Skeletal muscle tissue (tissue), 4 donors: Measurements from ENCODE around the gene NCDN. TPM values are rescaled to one million over a fixed set of nuclear protein-coding genes. Genes with fewer than 3 reads are reported as not detected.

ENCODE experiments used
- H3K27ac ChIP-seq: one replicate; pipeline ENCODE4 v1.7.0; 2013; ENCODE audit warnings: mild to moderate bottlenecking, low read depth, low read length, inconsistent platforms
- H3K27me3 ChIP-seq, 3 donors: one replicate each; pipeline ENCODE4 v1.7.0; 2013; ENCODE audit warnings: low read length in 3 of 3; ENCODE audit not compliant: control insufficient read depth in 3 of 3, insufficient read depth in 3 of 3
- H3K36me3 ChIP-seq, 3 donors: one replicate each; pipeline ENCODE4 v1.7.0; 2013; ENCODE audit warnings: low read length in 3 of 3; ENCODE audit not compliant: control insufficient read depth in 3 of 3, insufficient read depth in 3 of 3
- H3K4me1 ChIP-seq, 3 donors: one replicate each; pipeline ENCODE4 v1.7.0; 2013; ENCODE audit warnings: low read length in 3 of 3, mild to moderate bottlenecking in 3 of 3; ENCODE audit not compliant: control insufficient read depth in 3 of 3, insufficient read depth in 3 of 3
- H3K4me3 ChIP-seq, 3 donors: one replicate each; pipeline ENCODE4 v1.7.0; 2013; ENCODE audit warnings: low read length in 3 of 3
- H3K9ac ChIP-seq, 3 donors: one replicate each; pipeline ENCODE4 v1.7.0; 2013; ENCODE audit warnings: low read length in 3 of 3, mild to moderate bottlenecking in 3 of 3, moderate library complexity in 2 of 3, low read depth in 1 of 3
- H3K9me3 ChIP-seq, 3 donors: one replicate each; pipeline ENCODE4 v1.7.0; 2013; ENCODE audit warnings: low read length in 3 of 3; ENCODE audit not compliant: control insufficient read depth in 3 of 3
- total RNA-seq: library from RNA; depleted of rRNA; stranded (reverse); fragments of >200 nt; gene quantifications from one replicate; pipeline ENCODE4 v1.2.3, GENCODE V29; 2014
- donor health status: Osteomylitis.

Gene NCDN
- total RNA-seq, 1 donor from 2014 or later = 5.7 TPM

GRCh38 chr1:35560256-35561225 is 2.9 kb downstream of the NCDN start:
- Histone ChIP-seq H3K27me3 (no peaks in the 10 kb centered on the region), H3K9me3 (no peaks in the 10 kb centered on the region), H3K4me1 (peaks cover 38 to 54% (median 42%) of the 10 kb centered on the region in 3 donors), H3K36me3 (peaks cover 13 to 20% (median 19%) of the 10 kb centered on the region in 3 donors), H3K27ac (no peak overlapping the region), H3K4me3 (peak overlapping the region; percentile 43 to 59 (median 58)), H3K9ac (peak overlapping the region in 1 of 3 donors; percentile 74)

- Histone ChIP-seq H3K27ac (no peak overlapping the region), H3K9ac (peak overlapping the region in 1 of 3 donors; percentile 74), H3K36me3 (peaks cover 16 to 21% (median 20%) of the 10 kb centered on the region in 3 donors), H3K27me3 (no peaks in the 10 kb centered on the region), H3K4me3 (peak overlapping the region; percentile 43 to 59 (median 58)), H3K4me1 (peaks cover 30 to 45% (median 35%) of the 10 kb centered on the region in 3 donors), H3K9me3 (no peaks in the 10 kb centered on the region)
Observed at GRCh38 chr1:35561297-35561971, 3.8 kb downstream of the NCDN start.

GRCh38 chr1:35561972-35562680 is 4.5 kb downstream of the NCDN start:
- Histone ChIP-seq H3K27ac (no peak overlapping the region), H3K36me3 (peaks cover 20 to 24% (median 21%) of the 10 kb centered on the region in 3 donors), H3K4me3 (no peak overlapping the region), H3K27me3 (no peaks in the 10 kb centered on the region), H3K9me3 (no peaks in the 10 kb centered on the region), H3K4me1 (peaks cover 26 to 40% (median 37%) of the 10 kb centered on the region in 3 donors), H3K9ac (no peak overlapping the region)

GRCh38 chr1:35563166-35563565 is 5.6 kb downstream of the NCDN start:
- Histone ChIP-seq H3K9ac (no peak overlapping the region), H3K4me3 (no peak overlapping the region), H3K27ac (no peak overlapping the region), H3K27me3 (peaks cover 0 to 4% (median 0%) of the 10 kb centered on the region in 3 donors), H3K9me3 (no peaks in the 10 kb centered on the region), H3K4me1 (peaks cover 25 to 39% (median 37%) of the 10 kb centered on the region in 3 donors), H3K36me3 (peaks cover 20 to 24% (median 21%) of the 10 kb centered on the region in 3 donors)

- Histone ChIP-seq H3K27me3 (peaks cover 0 to 10% (median 5%) of the 10 kb centered on the region in 3 donors), H3K4me1 (peaks cover 19 to 37% (median 35%) of the 10 kb centered on the region in 3 donors), H3K9me3 (no peaks in the 10 kb centered on the region), H3K36me3 (peaks cover 20 to 24% (median 21%) of the 10 kb centered on the region in 3 donors), H3K9ac (no peak overlapping the region), H3K27ac (no peak overlapping the region), H3K4me3 (no peak overlapping the region)
Observed at GRCh38 chr1:35564037-35564883, 6.7 kb downstream of the NCDN start.

- no peak overlapping the region for H3K4me3 ChIP-seq
- H3K9me3 ChIP-seq = no peaks in the 10 kb centered on the region
- H3K27ac ChIP-seq = no peak overlapping the region
- H3K27me3 ChIP-seq = peaks cover 5 to 15% (median 7%) of the 10 kb centered on the region in 3 donors
- H3K36me3 ChIP-seq = peaks cover 20 to 24% (median 21%) of the 10 kb centered on the region in 3 donors
- peaks cover 19 to 36% (median 31%) of the 10 kb centered on the region in 3 donors for H3K4me1 ChIP-seq
- no peak overlapping the region for H3K9ac ChIP-seq
Observed at GRCh38 chr1:35564884-35565741, 7.5 kb downstream of the NCDN start.

- no peak overlapping the region for H3K4me3 ChIP-seq
- H3K4me1 ChIP-seq = peaks cover 14 to 30% (median 24%) of the 10 kb centered on the region in 3 donors
- no peak overlapping the region for H3K27ac ChIP-seq
- H3K9me3 ChIP-seq = no peaks in the 10 kb centered on the region
- H3K36me3 ChIP-seq = peaks cover 20 to 24% (median 21%) of the 10 kb centered on the region in 3 donors
- peaks cover 11 to 18% (median 12%) of the 10 kb centered on the region in 3 donors for H3K27me3 ChIP-seq
- no peak overlapping the region for H3K9ac ChIP-seq
Observed at GRCh38 chr1:35565742-35566133, 8.1 kb downstream of the NCDN start.

- peaks cover 3 to 18% (median 17%) of the 10 kb centered on the region in 3 donors for H3K4me1 ChIP-seq
- peak overlapping the region in 2 of 3 donors; percentile 36 to 40 for H3K9ac ChIP-seq
- H3K27me3 ChIP-seq = peaks cover 28 to 39% (median 30%) of the 10 kb centered on the region in 3 donors
- H3K27ac ChIP-seq = no peak overlapping the region
- no peak overlapping the region for H3K4me3 ChIP-seq
- H3K36me3 ChIP-seq = peaks cover 11 to 20% (median 16%) of the 10 kb centered on the region in 3 donors
- H3K9me3 ChIP-seq = no peaks in the 10 kb centered on the region
Observed at GRCh38 chr1:35567947-35568558, 10.5 kb downstream of the NCDN start.
